NCI-H345 treated with DMSO at 0.1 percent for 48 hours (cell line): ENCODE results near the gene CD1B.
"Not testable (repeated sequence)": the region's sequence is repeated elsewhere in the genome, so short reads cannot be mapped to it uniquely, and the experiment has no call there.

Experiments used
- DNase-seq: peaks from one replicate; lab custom pipeline; 2025; ENCODE audit not compliant: unreplicated experiment; lab: John Stamatoyannopoulos, UW

CD1B gene

GRCh38 chr1:158331481-158332150 lies at the start of gene CD1B:
CD1B (minus strand) TSS chr1:158331531; CDS start chr1:158331423, 108 bp downstream.
- no peak for DNase-seq

GRCh38 chr1:158374860-158375259 lies 43.5 kb upstream of the CD1B start:
- DNase-seq: no peak

GRCh38 chr1:158374101-158374500 lies 42.8 kb upstream of the CD1B start:
- DNase-seq: not testable (repeated sequence)

- no peak for DNase-seq
Observed at GRCh38 chr1:158371188-158371953, 40.0 kb upstream of the CD1B start.

- no peak for DNase-seq
Observed at GRCh38 chr1:158366783-158367182, 35.5 kb upstream of the CD1B start.

- no peak for DNase-seq
Observed at GRCh38 chr1:158362941-158363340, 31.6 kb upstream of the CD1B start.

GRCh38 chr1:158362482-158362881 lies 31.2 kb upstream of the CD1B start:
- no peak for DNase-seq

- DNase-seq: no peak
Observed at GRCh38 chr1:158357441-158357840, 26.1 kb upstream of the CD1B start.

- no peak for DNase-seq
Observed at GRCh38 chr1:158356616-158357015, 25.3 kb upstream of the CD1B start.

GRCh38 chr1:158355773-158356285 lies 24.5 kb upstream of the CD1B start:
- DNase-seq: no peak

- DNase-seq: no peak
Observed at GRCh38 chr1:158354255-158354654, 22.9 kb upstream of the CD1B start.

GRCh38 chr1:158353303-158354075 lies 22.2 kb upstream of the CD1B start, which contains the start of gene CD1E:
CD1E (plus strand) TSS chr1:158353894; CDS start chr1:158353989, 95 bp downstream.
- DNase-seq: no peak

- not testable (repeated sequence) for DNase-seq
Observed at GRCh38 chr1:158348946-158349345, 17.6 kb upstream of the CD1B start.

GRCh38 chr1:158336413-158336812 lies 5.1 kb upstream of the CD1B start:
- not testable (repeated sequence) for DNase-seq

- DNase-seq: no peak
Observed at GRCh38 chr1:158335213-158335532, 3.8 kb upstream of the CD1B start.

- no peak for DNase-seq
Observed at GRCh38 chr1:158334526-158335212, 3.3 kb upstream of the CD1B start.

GRCh38 chr1:158333405-158334155 lies 2.2 kb upstream of the CD1B start:
- DNase-seq: no peak

- no peak for DNase-seq
Observed at GRCh38 chr1:158331106-158331425, 265 bp downstream of the CD1B start.

- no peak for DNase-seq
Observed at GRCh38 chr1:158330391-158331105, 783 bp downstream of the CD1B start.

- DNase-seq: no peak
Observed at GRCh38 chr1:158329733-158330132, 1.6 kb downstream of the CD1B start.
